Hematopoietic multipotent progenitor cell treated with erythropoietin and hydrocortisone succinate and interleukin-3 and kit ligand, for 15 days (in vitro differentiated cells): ENCODE measurements around the gene FOXJ3.

Experiments used
- DNase-seq: peaks from one replicate; pipeline ENCODE4 v3.0.0-alpha.2; 2015; ENCODE audit warnings: low spot score

Gene FOXJ3

DNA sequence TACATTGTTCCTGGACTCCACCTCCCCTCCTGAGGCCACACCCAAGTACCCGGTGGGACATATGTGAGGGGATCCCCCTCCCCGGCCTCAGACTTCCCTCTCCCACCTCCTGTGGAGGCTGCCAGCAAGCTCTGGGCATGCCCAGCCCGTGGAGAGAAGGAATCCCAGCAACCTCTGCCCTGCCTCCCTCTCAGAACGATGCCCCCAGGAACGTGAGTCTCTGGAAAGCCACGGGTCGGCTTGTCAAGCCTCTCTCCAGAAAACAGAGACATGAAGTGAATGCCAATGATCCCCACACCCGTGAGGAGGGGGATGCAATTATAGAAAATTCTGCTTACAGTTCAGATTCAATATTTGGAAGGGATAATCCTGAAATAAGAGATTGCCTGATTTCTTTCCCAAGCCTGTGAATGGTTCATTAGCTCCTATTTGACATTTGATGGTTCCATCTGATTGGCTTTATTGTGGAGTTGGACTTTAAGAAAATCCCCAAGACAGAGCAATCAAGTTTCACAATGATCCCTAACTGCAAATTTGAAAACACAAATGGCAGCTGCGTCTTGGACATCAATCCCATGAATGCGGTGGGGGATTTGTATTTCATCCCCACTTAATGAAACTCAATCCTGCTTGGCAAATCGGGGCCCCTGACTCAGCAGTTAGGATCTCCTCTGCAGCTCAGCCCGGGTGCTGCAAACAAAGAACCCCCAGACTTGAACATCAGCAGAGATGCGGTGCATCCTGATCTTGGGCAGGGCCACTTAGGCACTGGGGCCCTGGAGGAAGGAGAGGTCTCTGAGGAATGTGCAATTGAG lies 190.9 kb downstream of the FOXJ3 start:
- no peak for DNase-seq

DNA sequence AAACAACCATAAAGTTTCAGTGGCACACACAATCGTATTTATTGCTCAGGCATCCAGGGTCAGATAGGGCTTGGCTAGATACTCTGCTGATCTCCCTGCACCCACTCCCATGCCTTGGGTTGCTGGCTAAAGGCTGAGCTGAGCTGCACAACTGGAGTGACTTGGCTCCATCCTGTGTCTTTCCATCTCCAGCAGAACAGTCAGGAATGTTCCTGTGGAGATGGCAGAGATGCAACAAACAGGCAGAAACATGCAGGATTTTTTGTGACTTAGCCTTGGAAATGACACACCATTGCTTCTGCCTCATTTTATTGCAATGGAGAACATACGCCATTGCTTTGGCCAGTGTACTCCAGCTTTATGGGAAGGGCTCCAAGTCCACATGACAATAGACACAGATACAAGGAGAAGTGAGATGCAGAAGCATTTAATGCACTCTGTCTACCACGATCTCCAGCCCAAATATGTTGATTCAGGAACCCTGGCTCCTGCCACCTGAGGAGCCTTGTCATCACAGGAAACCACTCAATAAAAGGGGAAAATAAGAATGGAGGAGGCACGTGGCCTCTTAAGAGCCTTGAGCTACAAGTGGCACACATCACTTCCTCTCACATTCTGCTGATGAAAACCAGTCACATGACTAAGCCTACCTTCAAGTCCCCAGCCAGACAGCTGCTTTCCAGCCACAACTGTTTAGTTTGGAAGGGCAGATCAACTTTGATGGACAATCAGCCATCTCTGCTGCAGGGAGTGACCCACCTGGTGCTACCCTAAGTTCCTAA lies 191.9 kb downstream of the FOXJ3 start:
- DNase-seq, result no peak

DNA sequence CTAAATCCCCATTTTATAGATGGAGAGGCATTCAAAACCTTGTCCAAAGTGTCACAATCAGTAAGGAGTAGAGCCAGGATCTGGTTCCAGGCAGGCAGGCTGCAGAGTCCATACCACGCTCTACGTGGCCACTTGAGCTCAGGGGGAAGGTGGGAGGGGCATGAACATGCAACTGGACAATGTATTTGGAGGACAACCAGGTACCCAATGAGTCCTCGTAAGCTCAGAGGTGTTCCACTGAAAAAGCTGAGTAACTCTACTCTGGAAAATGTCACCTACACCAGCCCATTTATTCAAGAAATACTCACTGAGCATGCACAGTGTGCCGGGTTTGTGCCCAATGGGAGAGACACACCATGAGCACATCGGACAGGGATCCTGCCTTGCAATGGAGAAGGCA lies 193.1 kb downstream of the FOXJ3 start:
- DNase-seq, result no peak

DNA sequence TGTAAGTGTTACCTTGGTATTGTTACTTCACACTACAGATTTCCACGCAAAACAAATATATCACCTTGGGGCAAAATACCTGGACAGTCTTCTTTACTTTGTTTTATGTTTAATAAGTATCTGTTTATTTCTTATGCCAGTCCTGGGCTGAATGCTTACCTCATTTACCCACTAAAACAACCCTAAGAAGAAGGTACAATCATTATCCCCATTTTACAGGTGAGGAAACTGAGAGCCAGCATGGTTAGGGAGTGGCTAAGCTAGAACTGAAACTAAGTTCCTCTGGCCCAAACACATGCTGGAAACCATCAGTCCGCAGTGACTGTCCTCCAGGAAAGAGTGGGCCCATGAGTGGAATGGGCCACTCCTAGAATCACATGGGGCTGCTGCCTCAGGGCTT lies 194.8 kb downstream of the FOXJ3 start:
- DNase-seq, result no peak

DNA sequence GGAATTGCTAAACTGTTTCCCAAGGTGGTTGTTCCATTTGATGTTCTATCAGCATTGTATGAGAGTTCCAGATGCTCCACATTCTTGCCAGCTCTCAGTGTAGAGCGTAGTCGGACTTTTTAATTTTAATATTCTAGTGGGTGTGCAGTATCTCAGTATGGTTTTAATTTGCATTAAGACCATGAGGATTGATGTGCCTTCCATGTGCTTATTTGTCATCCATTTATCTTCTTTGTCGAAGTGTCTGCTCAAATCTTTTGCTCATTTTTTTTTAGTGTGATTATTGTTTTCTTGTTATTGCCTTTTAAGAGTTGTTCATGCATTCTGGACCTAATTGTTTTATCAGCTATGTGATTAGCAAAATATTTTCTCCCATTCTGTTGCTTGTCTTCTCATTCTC lies 195.6 kb downstream of the FOXJ3 start:
- DNase-seq, result no peak

GRCh38 chr1:42138586-42138985 lies 196.4 kb downstream of the FOXJ3 start:
- no peak for DNase-seq

DNA sequence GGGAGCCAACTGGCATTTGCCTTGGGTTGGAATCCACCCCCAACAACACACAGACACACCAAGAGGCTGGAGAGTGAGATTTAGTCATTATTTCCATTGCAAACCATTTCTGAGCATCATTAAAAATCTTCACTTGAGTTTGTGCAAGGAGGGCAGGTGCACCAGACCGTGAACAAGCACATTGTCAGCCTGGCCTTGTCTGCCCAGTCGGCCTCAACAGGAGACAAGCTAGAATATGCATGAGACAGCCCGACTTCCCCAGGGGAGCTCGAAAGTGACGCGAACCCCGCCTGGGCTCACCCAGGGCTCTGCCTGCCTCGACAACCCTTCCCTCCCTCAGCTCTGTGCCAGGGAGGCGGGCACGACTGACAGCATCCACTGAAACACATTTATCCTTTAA lies 197.3 kb downstream of the FOXJ3 start:
- DNase-seq, result no peak

GRCh38 chr1:42136466-42136865 lies 198.6 kb downstream of the FOXJ3 start:
- no peak for DNase-seq

DNA sequence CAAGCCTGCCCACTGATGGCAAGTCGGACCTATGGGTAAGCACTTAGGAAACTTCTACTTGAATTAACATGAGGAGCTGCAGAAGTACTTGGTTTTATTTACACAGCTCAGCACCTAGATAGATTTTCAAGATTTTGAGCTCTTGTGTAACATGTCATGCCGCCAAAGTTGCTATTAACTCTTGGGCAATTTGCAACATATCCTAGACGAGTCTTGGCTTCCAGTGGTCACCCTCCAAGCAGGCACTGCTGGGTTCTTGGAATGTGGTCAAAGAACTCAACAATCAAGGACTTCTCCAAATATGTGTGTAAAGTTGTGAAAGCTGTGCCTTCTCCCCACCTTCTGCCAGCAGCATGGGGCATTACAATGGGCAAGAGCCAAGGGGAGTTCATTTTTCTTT lies 199.6 kb downstream of the FOXJ3 start:
- DNase-seq, result no peak

DNA sequence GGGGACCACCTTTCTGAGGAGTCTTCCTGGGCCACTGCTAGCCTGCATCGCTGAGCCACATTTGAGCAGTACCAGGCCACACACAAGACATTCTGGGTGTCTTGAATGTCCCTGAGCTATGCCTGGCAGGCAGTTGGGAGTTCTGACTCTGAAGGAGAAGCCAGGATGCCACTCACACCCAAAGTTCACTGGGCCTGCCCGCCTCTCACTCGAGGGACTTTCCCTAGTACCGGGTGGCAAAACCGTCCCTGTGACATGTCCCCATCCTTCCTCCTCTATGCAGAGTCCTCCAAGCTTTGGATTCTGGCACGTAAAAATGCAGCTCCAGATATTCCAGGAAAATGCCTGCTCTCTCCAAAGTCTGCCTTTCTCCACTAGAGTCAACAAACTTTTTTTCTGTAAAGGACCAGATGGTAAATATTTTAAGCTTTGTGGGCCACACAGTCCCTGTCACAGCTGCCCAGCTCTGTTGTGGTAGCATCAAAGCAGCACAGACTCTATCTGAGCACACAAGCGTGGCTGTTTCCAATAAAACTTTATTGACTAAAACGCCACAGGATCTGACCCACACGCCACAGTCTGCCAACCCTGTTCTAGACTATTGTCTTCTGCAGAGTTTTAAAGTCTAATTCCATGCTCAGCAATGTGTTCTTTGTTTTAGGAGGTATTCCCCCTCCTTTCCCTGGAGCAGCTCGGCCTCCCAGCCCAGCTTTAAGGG lies 201.1 kb downstream of the FOXJ3 start:
- no peak for DNase-seq

GRCh38 chr1:42133390-42133789 lies 201.6 kb downstream of the FOXJ3 start:
- DNase-seq, result no peak

DNA sequence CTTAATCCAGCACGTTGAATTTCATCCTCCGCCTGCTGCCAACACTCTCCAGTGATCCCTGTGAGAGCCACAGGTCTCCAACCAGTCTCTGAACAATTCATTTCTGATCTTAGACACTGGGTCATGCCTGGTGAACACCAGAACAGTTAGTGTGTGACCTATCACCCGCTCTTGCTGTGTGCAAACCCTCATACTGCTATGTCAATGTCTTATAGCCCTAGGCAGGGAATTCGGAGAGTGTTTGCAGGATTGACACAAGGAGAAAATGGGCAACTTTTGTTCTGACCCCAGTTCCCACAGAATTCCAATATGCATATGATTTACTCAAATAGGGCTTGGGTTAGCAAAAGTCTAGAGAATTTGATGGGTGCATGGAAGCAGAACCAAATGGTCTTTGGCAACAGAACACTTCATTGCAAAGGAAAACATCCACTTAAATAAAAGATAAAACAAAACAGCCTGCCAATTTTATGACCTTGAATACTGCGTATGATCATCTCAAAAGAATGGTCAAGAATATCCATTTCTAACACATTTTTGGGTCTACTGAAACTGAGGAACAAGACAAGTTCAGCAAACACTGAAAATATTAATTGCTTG lies 204.9 kb downstream of the FOXJ3 start:
- DNase-seq, result no peak

- DNase-seq, result no peak
These were observed 206.1 kb downstream of the FOXJ3 start for GRCh38 chr1:42128964-42129363.

DNA sequence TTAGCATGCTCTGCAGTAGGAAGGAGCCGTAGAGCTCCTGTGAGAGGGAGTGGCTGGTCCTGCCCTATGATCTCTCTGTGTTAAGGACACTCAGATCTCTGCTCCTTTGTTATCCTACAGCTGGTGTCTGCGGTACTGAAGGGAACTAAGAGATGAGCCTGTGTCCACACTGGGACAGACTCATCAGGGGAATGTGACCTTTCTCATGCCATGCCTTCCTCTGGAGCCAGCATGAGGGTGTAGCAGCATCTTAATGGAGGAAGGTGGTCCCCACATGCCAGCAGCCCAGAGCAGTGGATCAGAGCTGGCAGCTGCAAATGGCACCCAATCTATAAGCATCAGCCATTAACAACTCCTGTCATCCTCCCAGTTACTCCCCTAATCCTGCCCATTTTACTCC lies 206.5 kb downstream of the FOXJ3 start:
- DNase-seq, result no peak

DNA sequence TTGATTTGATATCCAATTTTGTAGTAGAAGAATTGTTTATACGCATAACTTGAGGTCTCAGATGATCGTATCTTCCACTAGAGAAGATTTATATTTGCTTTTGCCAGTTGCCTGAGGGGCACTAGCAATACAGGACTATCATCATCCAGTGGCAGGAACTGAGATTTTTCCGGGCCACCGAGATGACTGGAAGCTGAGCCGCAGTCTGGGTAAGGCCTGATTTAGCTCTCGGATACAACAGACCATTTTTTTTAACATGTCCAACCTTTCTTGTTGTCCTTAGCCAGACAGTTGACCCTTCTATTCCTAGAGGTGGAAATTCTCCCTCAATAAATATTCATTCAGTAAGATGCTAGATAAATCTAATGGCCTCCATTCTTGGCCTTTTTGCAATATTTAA lies 207.3 kb downstream of the FOXJ3 start:
- no peak for DNase-seq
